A673 (cell line): Measurements from ENCODE around the gene CLK2. TPM values are rescaled to one million over a fixed set of nuclear protein-coding genes. Genes with fewer than 3 reads are reported as not detected.
A peak's percentile ranks its signal among the peaks of the same experiment; 100 is the strongest.

Experiments used
- BruUV-seq: library from RNA; stranded (reverse); fragments of 400-500 nt; replicated peaks from 2 replicates; lab custom pipeline; 2021; lab: Mats Ljungman, UMichigan
- CTCF ChIA-PET: fragments of 300-600 bp; sonication (Branson Sonifier 250); formaldehyde crosslinking; loops from one replicate; lab custom pipeline; 2022; ENCODE audit warnings: antibody characterized with exemption; lab: Charles Lee
- POLR2A ChIA-PET: fragments of 300-600 bp; sonication (Branson Sonifier 250); formaldehyde crosslinking; loops from one replicate; lab custom pipeline; 2022; ENCODE audit warnings: antibody characterized with exemption; ENCODE audit not compliant: low non-redundant PET; lab: Charles Lee
- DNase-seq: peaks from one replicate; pipeline ENCODE4 v3.0.0-alpha.2; 2015; ENCODE audit warnings: low spot score
- H3K27ac ChIP-seq: fragments of 200-600 bp; sonication (generic); 2 replicates; pipeline ENCODE4 v1.5.1; 2016; ENCODE audit warnings: mixed run types, low read depth, mild to moderate bottlenecking, mixed read lengths, antibody characterized with exemption, low read length; ENCODE audit not compliant: poor library complexity, severe bottlenecking
- H3K27me3 ChIP-seq: fragments of 200-600 bp; sonication (generic); replicated peaks from 2 replicates; pipeline ENCODE4 v1.6.1; 2017; ENCODE audit warnings: mixed run types, low read depth, mild to moderate bottlenecking, mixed read lengths, antibody characterized with exemption, low read length; ENCODE audit not compliant: insufficient read depth, poor library complexity
- H3K36me3 ChIP-seq: fragments of 200-600 bp; sonication (generic); 2 replicates; pipeline ENCODE4 v1.6.1; 2016; ENCODE audit warnings: mixed run types, mild to moderate bottlenecking, mixed read lengths, antibody characterized with exemption, low read length; ENCODE audit not compliant: insufficient read depth, poor library complexity, severe bottlenecking
- H3K4me1 ChIP-seq: fragments of 200-600 bp; sonication (generic); 2 replicates; pipeline ENCODE4 v1.6.1; 2017; ENCODE audit warnings: mixed run types, mild to moderate bottlenecking, mixed read lengths, antibody characterized with exemption, low read length; ENCODE audit not compliant: insufficient read depth, poor library complexity, severe bottlenecking
- H3K4me3 ChIP-seq: fragments of 200-600 bp; sonication (generic); 2 replicates; pipeline ENCODE4 v1.5.1; 2016; ENCODE audit warnings: low read depth, mixed run types, mild to moderate bottlenecking, mixed read lengths, low read length; ENCODE audit not compliant: poor library complexity, severe bottlenecking
- H3K9me3 ChIP-seq: fragments of 200-600 bp; sonication (generic); 2 replicates; pipeline ENCODE4 v1.6.1; 2016; ENCODE audit warnings: mixed run types, low read depth, mild to moderate bottlenecking, mixed read lengths, antibody characterized with exemption, low read length; ENCODE audit not compliant: poor library complexity, severe bottlenecking
- EZH2 ChIP-seq: fragments of 200-600 bp; sonication (generic); IDR thresholded peaks from 2 replicates; pipeline ENCODE4 v1.6.1; 2017; ENCODE audit warnings: borderline replicate concordance, low read depth, mild to moderate bottlenecking, mixed read lengths, antibody characterized with exemption, low read length; ENCODE audit not compliant: poor library complexity, severe bottlenecking
- intact Hi-C: fragments of 100-400 bp; cut with micrococcal nuclease; formaldehyde crosslinking; loops from one replicate; pipeline ENCODE4 v1.10.0; 2022; ENCODE audit not compliant: unreplicated experiment
- total RNA-seq: library from RNA; stranded (reverse); gene quantifications from 2 replicates; pipeline ENCODE4 v1.2.3, GENCODE V29; 2021
- TF ChIP-seq, protein P1 (sequence below): fragments of 300-800, 200-600 bp; sonication (generic); conservative IDR thresholded peaks from 2 replicates; pipeline ENCODE4 v1.5.1; 2017; ENCODE audit warnings: low read depth, mild to moderate bottlenecking, antibody characterized with exemption, low read length, moderate library complexity, mixed read lengths

Gene CLK2
- total RNA-seq, 1 experiment from 2014 or later: 70.2 TPM

DNA sequence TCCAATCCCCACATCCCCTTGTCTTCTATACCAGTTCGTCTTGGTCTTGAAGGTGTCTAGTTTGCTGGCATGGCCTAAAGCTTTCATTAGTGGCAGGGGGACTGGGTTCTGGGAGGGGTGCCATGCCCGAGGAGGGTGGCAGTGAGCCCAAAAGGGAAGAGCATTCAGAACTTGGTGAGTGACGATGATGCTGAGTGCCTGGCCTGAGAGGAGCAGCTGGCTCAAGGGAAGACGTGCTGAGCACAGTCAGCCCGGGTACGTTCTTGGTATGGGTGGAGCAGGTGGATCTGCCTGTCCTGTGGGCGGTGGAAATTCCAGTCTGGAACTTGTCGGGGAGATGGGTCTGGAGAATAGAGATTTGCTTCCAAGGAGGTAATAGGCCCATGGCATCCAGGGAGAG is 40.0 kb upstream of the CLK2 start:
- POLR2A ChIA-PET: no interaction called here
- Histone ChIP-seq H3K4me1 (peaks cover 13% of the 10 kb centered on the region), H3K36me3 (peaks cover 66% of the 10 kb centered on the region), H3K4me3 (no peak overlapping the region), H3K27me3 (no peaks in the 10 kb centered on the region), H3K9me3 (no peaks in the 10 kb centered on the region), H3K27ac (no peak overlapping the region)
- BruUV-seq: no TSS peak
- intact Hi-C loops: no loop called here
- no peak for TF ChIP-seq EZH2
- TF ChIP-seq, protein P1, sequence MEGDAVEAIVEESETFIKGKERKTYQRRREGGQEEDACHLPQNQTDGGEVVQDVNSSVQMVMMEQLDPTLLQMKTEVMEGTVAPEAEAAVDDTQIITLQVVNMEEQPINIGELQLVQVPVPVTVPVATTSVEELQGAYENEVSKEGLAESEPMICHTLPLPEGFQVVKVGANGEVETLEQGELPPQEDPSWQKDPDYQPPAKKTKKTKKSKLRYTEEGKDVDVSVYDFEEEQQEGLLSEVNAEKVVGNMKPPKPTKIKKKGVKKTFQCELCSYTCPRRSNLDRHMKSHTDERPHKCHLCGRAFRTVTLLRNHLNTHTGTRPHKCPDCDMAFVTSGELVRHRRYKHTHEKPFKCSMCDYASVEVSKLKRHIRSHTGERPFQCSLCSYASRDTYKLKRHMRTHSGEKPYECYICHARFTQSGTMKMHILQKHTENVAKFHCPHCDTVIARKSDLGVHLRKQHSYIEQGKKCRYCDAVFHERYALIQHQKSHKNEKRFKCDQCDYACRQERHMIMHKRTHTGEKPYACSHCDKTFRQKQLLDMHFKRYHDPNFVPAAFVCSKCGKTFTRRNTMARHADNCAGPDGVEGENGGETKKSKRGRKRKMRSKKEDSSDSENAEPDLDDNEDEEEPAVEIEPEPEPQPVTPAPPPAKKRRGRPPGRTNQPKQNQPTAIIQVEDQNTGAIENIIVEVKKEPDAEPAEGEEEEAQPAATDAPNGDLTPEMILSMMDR: no peak
- CTCF ChIA-PET: interaction anchor here (0.6 kb wide), 1 partner anchor 64 kb away, joined by 3 read pairs; no protein-coding TSS in a partner anchor
- no peak for DNase-seq

DNA sequence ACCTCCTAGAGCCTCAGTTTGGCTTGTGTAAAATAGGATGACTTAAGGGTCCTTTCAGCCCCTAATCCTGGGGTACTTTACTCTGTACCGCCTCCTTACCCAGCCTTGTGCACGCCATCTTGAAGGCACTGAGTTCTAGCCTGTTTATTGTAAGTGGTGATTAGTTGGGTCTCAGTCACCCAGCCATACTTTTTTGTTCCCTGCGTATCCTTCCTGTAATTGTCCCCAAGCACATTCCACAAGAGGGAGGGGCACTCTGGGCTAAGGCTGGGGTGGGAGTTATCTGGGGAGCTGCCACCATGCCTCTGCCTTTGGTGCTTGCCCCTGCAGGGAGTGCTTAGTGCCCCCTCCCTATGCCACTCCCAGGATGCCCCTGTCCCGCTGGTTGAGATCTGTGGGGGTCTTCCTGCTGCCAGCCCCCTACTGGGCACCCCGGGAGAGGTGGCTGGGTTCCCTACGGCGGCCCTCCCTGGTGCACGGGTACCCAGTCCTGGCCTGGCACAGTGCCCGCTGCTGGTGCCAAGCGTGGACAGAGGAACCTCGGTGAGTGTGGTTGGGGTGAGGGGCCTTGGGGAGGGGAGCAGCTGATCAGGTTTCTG is 36.2 kb upstream of the CLK2 start:
- CTCF ChIA-PET: interaction anchor here (0.6 kb wide), 1 partner anchor 28 kb away, joined by 4 read pairs; no protein-coding TSS in a partner anchor
- BruUV-seq: no TSS peak

DNA sequence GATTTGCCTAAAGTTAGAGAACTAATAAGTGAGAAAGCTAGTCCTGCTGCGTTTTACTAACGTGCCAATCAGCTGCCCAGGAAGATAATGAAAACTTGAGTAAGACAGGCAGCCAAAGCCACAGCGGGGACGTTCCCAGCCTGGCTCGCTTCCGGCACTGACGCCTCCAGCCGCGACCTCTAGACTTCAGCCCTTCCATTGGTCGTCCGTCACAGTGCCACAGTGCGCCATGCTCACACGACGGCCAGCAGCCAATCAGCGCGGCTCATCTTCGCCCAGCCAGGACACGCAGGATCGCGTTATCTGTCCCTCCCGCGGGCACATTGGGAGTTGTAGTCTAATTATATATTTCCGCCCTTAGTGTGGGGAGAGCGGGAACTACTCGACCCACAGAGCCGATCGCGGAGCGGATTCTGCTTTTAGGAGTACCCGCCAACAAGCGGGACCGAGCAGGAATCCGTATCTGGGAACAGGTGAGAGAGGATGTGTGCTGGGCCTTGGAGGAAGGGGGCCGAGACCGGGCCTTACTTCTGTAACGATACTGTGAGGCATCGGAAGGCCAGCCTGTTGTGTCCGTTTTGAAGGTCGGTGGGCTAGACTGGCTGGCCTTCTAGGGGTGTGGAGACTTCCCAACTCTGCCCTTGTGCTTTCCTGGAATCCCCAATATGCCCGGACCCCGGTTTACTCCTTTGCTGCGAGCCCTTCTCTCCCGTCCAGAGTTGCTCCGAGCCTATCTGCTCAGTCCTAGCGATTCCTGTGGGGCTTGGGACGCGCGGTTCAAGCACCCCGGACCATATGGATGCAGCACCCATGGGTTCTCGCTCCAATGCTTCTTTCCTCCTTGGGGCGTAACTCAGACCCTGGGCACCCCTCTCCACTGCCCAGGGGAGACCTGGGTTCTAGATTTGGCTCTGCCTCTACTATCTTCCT is 35.5 kb upstream of the CLK2 start, which contains the start of gene FDPS:
Gene FDPS (plus strand): TSS at position 374 of the 930 bp plus-strand sequence. CDS start 924 bp downstream, outside the sequence.
- DNase-seq: peak; percentile 100
- H3K27me3 ChIP-seq: no peaks in the 10 kb centered on the region
- TSS peak; percentile 92 for BruUV-seq
- TF ChIP-seq EZH2: no peak
- H3K9me3 ChIP-seq: no peaks in the 10 kb centered on the region
- peak within 1 kb of the TSS; percentile 96 for H3K27ac ChIP-seq
- peaks cover 29% of the 10 kb centered on the region for H3K4me1 ChIP-seq
- H3K4me3 ChIP-seq: peak within 1 kb of the TSS; percentile 76
- intact Hi-C loops: loop anchor here (1.0 to 2.0 kb wide), 2 partner anchors 26 to 64 kb away; no protein-coding TSS in a partner anchor
- CTCF ChIA-PET: interaction anchor here (0.6 to 1.4 kb wide), 3 partner anchors 15 to 196 kb away, joined by 4 to 5 read pairs (median 4); no protein-coding TSS in a partner anchor
- POLR2A ChIA-PET: no interaction called here
- peaks cover 30% of the 10 kb centered on the region for H3K36me3 ChIP-seq

More for the DNA sequence above, 36.2 kb upstream of the CLK2 start:
- peak overlapping the region; percentile 96 for H3K27ac ChIP-seq
- no peak for TF ChIP-seq EZH2
- TF ChIP-seq, protein P1: no peak; the same call in 1 of the 2 replicates
- POLR2A ChIA-PET: no interaction called here
- peak; percentile 76 for DNase-seq
- no peaks in the 10 kb centered on the region for H3K27me3 ChIP-seq
- H3K4me3 ChIP-seq: peak overlapping the region; percentile 76
- H3K4me1 ChIP-seq: peaks cover 29% of the 10 kb centered on the region
- intact Hi-C loops: loop anchor here (2.0 kb wide), 1 partner anchor 27 kb away; no protein-coding TSS in a partner anchor
- H3K36me3 ChIP-seq: peaks cover 37% of the 10 kb centered on the region
- no peaks in the 10 kb centered on the region for H3K9me3 ChIP-seq
